Ecto neural progenitor cell (in vitro differentiated cells): Measurements from ENCODE around the gene TSC22D2.

ENCODE experiments used
- DNase-seq: peaks from one replicate; pipeline ENCODE4 v3.0.0-alpha.2; 2018; ENCODE audit warnings: low spot score

TSC22D2 gene

GRCh38 chr3:150385296-150386242 is 22.5 kb upstream of the TSC22D2 start:
- no peak for DNase-seq

GRCh38 chr3:150388498-150389418 is 19.3 kb upstream of the TSC22D2 start:
- DNase-seq, result no peak

GRCh38 chr3:150390087-150390486 is 18.0 kb upstream of the TSC22D2 start:
- no peak for DNase-seq

DNA sequence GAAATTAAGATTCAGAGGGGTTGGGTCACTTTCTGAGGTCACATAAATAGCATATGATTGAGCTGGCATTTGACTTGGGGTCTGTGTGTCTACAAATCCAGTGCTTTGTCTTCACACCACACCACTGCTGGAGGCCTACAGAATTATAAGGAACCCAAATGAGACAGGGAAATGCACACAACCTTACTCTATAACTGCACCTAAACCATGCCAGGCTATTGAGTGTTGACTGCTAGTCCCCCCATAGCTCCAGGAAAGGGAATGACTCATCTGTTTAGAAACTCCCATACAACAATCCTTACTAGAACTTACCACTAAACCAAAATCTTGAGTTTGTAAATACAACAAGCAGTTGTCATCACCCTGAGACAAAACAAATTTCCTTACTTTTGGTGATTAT is 16.9 kb upstream of the TSC22D2 start:
- no peak for DNase-seq

GRCh38 chr3:150393745-150394144 is 14.4 kb upstream of the TSC22D2 start:
- no peak for DNase-seq

GRCh38 chr3:150394606-150395005 is 13.5 kb upstream of the TSC22D2 start:
- no peak for DNase-seq

GRCh38 chr3:150396491-150396890 is 11.6 kb upstream of the TSC22D2 start:
- no peak for DNase-seq

GRCh38 chr3:150396956-150397550 is 11.0 kb upstream of the TSC22D2 start:
- no peak for DNase-seq

- DNase-seq, result no peak
These were observed 9.0 kb upstream of the TSC22D2 start for GRCh38 chr3:150399060-150399459.

GRCh38 chr3:150401285-150401684 is 6.8 kb upstream of the TSC22D2 start:
- no peak for DNase-seq

- DNase-seq, result no peak
These were observed 5.9 kb upstream of the TSC22D2 start for GRCh38 chr3:150402217-150402616.

- no peak for DNase-seq
These were observed 4.1 kb upstream of the TSC22D2 start for GRCh38 chr3:150404023-150404422.

GRCh38 chr3:150407051-150407807 is 869 bp upstream of the TSC22D2 start:
- DNase-seq, result no peak

GRCh38 chr3:150407808-150408220 is 284 bp upstream of the TSC22D2 start:
- DNase-seq, result no peak

DNA sequence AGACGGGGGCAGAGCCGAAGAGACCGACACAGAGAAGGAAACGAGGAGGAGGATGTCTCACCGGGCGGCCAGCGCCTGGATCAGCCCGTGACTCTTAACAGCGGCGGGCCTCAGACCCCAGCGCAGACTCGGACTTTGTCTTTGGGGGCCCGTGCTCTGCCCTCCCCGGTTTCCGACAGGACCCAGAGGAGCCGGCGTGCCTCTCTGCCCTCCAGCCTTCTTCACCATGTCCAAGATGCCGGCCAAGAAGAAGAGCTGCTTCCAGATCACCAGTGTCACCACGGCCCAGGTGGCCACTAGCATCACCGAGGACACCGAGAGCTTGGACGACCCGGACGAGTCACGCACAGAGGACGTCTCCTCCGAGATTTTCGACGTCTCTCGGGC is 1.0 kb downstream of the TSC22D2 start:
- no peak for DNase-seq

GRCh38 chr3:150409512-150410310 is 1.6 kb downstream of the TSC22D2 start:
- DNase-seq, result peak; percentile 87

DNA sequence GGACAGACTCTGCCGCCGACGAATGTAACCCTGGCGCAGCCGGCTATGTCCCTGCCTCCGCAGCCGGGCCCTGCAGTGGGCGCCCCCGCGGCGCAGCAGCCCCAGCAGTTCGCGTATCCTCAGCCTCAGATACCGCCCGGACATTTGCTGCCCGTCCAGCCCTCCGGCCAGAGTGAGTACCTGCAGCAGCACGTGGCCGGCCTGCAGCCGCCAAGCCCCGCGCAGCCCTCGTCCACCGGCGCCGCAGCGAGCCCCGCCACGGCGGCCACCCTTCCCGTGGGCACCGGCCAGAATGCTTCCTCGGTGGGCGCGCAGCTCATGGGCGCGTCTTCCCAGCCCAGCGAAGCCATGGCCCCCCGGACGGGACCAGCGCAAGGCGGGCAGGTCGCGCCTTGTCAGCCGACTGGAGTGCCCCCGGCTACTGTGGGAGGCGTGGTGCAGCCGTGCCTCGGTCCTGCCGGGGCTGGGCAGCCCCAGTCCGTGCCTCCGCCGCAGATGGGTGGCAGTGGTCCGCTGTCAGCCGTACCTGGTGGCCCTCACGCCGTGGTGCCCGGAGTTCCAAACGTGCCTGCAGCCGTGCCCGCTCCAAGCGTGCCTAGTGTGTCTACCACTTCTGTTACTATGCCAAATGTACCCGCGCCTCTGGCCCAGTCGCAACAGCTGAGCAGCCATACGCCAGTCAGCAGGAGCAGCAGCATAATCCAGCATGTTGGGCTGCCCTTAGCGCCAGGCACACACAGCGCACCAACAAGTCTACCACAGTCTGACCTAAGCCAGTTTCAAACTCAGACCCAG is 2.4 kb downstream of the TSC22D2 start:
- DNase-seq, result peak; percentile 60

DNA sequence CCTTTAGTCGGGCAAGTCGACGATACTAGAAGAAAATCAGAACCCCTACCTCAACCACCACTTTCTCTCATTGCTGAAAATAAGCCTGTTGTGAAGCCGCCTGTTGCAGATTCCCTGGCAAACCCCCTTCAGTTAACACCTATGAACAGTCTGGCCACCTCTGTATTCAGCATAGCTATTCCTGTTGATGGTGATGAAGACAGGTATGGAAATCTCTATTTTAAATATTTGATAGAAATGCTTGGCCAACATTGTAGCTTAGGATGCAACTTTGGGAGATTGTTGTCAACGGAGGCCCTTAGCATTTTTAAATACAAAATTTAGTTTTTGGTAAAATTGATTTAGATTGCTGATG is 3.0 kb downstream of the TSC22D2 start:
- no peak for DNase-seq

DNA sequence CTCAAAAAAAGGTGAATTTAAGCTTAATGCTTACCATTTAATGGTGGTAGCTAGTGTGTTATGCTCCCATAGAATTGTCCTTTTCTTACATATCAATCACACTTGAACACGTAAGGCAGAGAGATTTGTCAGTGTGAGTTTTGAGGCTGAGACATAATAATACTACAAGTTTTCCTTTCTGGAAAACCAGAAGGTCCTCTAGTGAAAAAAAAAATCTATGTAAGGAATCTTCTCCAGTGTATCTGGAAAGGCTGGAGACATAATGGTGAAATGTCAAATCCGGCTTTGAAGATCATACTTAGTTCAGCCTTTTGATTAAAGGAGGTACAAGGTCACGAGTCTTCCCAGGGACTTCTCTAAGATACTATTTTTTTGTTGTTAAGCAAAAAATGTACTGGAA is 3.4 kb downstream of the TSC22D2 start:
- DNase-seq, result no peak

DNA sequence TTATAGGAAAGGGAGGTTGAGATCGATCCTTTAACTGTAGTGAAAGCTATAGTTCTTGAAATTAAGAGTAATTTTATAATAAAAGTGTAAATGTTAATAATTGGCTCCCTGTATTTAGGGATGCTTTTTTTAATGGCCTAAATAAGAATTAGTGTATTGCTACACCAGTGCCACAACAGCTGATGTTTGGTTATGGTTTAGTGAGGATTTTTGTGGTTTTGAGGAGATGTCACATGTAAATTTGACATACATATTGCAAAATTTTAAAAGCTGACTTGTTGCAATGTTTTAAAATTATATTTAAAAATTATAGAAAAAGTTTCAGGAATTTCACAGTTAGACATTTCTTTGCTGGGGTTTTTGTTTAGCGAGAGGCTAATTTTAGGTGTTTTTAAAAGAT is 3.9 kb downstream of the TSC22D2 start:
- DNase-seq, result no peak
